ENCODE results near the gene CD40.

DNA sequence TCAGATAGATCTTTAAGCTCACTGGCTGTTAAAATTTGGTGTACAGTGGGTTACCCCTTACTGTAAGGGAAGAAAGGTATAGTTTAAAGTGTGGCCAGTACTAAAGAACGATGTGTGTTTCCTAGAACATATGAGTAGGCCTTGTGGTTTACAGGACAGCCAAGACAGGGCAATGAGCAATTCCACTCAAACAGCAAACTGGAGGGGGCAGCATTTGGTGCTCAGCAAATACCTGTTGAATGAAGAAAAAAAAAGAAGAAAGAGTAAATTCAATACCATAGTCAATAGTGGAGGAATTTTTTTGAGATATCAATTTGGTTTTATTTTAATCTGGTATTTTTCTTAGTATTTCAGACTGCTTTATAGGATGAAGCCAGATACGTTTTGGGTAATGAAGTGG is 24.6 kb upstream of the CD40 start:
- TF ChIP-seq ZFX (IDR thresholded peaks at IDR 0.05; ENCODE audit: borderline replicate concordance), result no peak
- TF ChIP-seq, protein P1, sequence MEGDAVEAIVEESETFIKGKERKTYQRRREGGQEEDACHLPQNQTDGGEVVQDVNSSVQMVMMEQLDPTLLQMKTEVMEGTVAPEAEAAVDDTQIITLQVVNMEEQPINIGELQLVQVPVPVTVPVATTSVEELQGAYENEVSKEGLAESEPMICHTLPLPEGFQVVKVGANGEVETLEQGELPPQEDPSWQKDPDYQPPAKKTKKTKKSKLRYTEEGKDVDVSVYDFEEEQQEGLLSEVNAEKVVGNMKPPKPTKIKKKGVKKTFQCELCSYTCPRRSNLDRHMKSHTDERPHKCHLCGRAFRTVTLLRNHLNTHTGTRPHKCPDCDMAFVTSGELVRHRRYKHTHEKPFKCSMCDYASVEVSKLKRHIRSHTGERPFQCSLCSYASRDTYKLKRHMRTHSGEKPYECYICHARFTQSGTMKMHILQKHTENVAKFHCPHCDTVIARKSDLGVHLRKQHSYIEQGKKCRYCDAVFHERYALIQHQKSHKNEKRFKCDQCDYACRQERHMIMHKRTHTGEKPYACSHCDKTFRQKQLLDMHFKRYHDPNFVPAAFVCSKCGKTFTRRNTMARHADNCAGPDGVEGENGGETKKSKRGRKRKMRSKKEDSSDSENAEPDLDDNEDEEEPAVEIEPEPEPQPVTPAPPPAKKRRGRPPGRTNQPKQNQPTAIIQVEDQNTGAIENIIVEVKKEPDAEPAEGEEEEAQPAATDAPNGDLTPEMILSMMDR (IDR thresholded peaks at IDR 0.05), result no peak
